BE2C (cell line): ENCODE results near the gene PHF21A.

Experiments
- DNase-seq: peaks from one replicate; pipeline ENCODE4 v3.0.0-alpha.2; 2020
- H3K27me3 ChIP-seq: fragments of 250-450 bp; sonication (Bioruptor Pico); 2 replicates; pipeline ENCODE4 v1.5.1; 2020; ENCODE audit warnings: mild to moderate bottlenecking
- H3K36me3 ChIP-seq: fragments of 250-450 bp; sonication (Bioruptor Pico); 2 replicates; pipeline ENCODE4 v1.5.1; 2020; ENCODE audit warnings: mild to moderate bottlenecking
- H3K4me1 ChIP-seq: fragments of 250-450 bp; sonication (Bioruptor Pico); 2 replicates; pipeline ENCODE4 v1.5.1; 2020
- H3K4me3 ChIP-seq: 2 replicates; pipeline ENCODE4 v1.5.1; 2011; ENCODE audit warnings: low read depth, low read length
- H3K9me3 ChIP-seq: fragments of 250-450 bp; sonication (Bioruptor Pico); 2 replicates; pipeline ENCODE4 v1.5.1; 2020
- CTCF ChIP-seq: IDR thresholded peaks from 2 replicates; pipeline ENCODE4 v1.5.1; 2012; ENCODE audit warnings: mild to moderate bottlenecking, low read depth, low read length

PHF21A gene

GRCh38 chr11:45934580-45935318, 186.5 kb downstream of the PHF21A start:
- no peaks in the 10 kb centered on the region for H3K4me1 ChIP-seq
- H3K27me3 ChIP-seq: no peaks in the 10 kb centered on the region
- no peaks in the 10 kb centered on the region for H3K9me3 ChIP-seq
- H3K4me3 ChIP-seq: no peak overlapping the region
- peaks cover 4% of the 10 kb centered on the region; the same call in 1 of the 2 replicates for H3K36me3 ChIP-seq
- no peak for DNase-seq
- TF ChIP-seq CTCF: no peak

- Histone ChIP-seq H3K36me3 (peaks cover 4% of the 10 kb centered on the region; the same call in 1 of the 2 replicates), H3K27me3 (no peaks in the 10 kb centered on the region), H3K4me1 (no peaks in the 10 kb centered on the region), H3K9me3 (no peaks in the 10 kb centered on the region), H3K4me3 (no peak overlapping the region)
- no peak for DNase-seq
- TF ChIP-seq CTCF: no peak
Observed at GRCh38 chr11:45933846-45934579, 187.2 kb downstream of the PHF21A start.

- Histone ChIP-seq H3K4me1 (no peaks in the 10 kb centered on the region), H3K27me3 (no peaks in the 10 kb centered on the region), H3K36me3 (peaks cover 4% of the 10 kb centered on the region; the same call in 1 of the 2 replicates), H3K9me3 (no peaks in the 10 kb centered on the region), H3K4me3 (no peak overlapping the region)
- DNase-seq: no peak
- no peak for TF ChIP-seq CTCF
Observed at GRCh38 chr11:45933131-45933831, 188.0 kb downstream of the PHF21A start.

GRCh38 chr11:45932217-45932616, 189.0 kb downstream of the PHF21A start:
- no peaks in the 10 kb centered on the region for H3K27me3 ChIP-seq
- peaks cover 4% of the 10 kb centered on the region; the same call in 1 of the 2 replicates for H3K36me3 ChIP-seq
- H3K4me3 ChIP-seq: no peak overlapping the region
- no peak for DNase-seq
- no peak for TF ChIP-seq CTCF
- no peaks in the 10 kb centered on the region for H3K4me1 ChIP-seq
- H3K9me3 ChIP-seq: no peaks in the 10 kb centered on the region

GRCh38 chr11:45931739-45932138, 189.5 kb downstream of the PHF21A start:
- Histone ChIP-seq H3K27me3 (no peaks in the 10 kb centered on the region), H3K4me3 (no peak overlapping the region), H3K36me3 (peaks cover 4% of the 10 kb centered on the region; the same call in 1 of the 2 replicates), H3K4me1 (no peaks in the 10 kb centered on the region), H3K9me3 (no peaks in the 10 kb centered on the region)
- TF ChIP-seq CTCF: no peak
- no peak for DNase-seq
